ENCODE data around the gene WDR73. TPM values are rescaled to one million over a fixed set of nuclear protein-coding genes. Genes with fewer than 3 reads are reported as not detected.

WDR73 gene
- total and polyA plus RNA-seq, 12 donors = 8.3 to 45.6 (median 32.8) TPM

- H3K27me3 ChIP-seq = no peaks in the 10 kb centered on the region
- TF ChIP-seq POLR2A (IDR thresholded peaks at IDR 0.05) = no peak
- TF ChIP-seq CTCF (IDR thresholded peaks at IDR 0.05) = no peak
- H3K27ac ChIP-seq = peak overlapping the region in 2 of 5 donors; percentile 1 to 17
- peaks cover 0 to 18% (median 0%) of the 10 kb centered on the region in 3 donors for H3K9me3 ChIP-seq (replicated peaks in 1 of 3)
- no peak for DNase-seq
- peaks cover 0 to 19% of the 10 kb centered on the region in 2 donors for H3K36me3 ChIP-seq (replicated peaks in 1 of 2)
- intact Hi-C loops (cut with DNase I) = no loop called here
- H3K4me3 ChIP-seq = no peak overlapping the region
- 57 to 75% (median 63%) methylated on average over 2 of the region's 2 CpGs for WGBS, 4 donors
- no peaks in the 10 kb centered on the region for H3K4me1 ChIP-seq (replicated peaks in 1 of 2)
These were observed 29.0 kb downstream of the WDR73 start for GRCh38 chr15:84625123-84625522.

GRCh38 chr15:84624359-84624758, 29.7 kb downstream of the WDR73 start:
- Histone ChIP-seq H3K4me3 (no peak overlapping the region), H3K27ac (no peak overlapping the region), H3K27me3 (no peaks in the 10 kb centered on the region), H3K9me3 (replicated peaks in 1 of 3) (peaks cover 0 to 18% (median 0%) of the 10 kb centered on the region in 3 donors), H3K4me1 (replicated peaks in 1 of 2) (no peaks in the 10 kb centered on the region), H3K36me3 (replicated peaks in 1 of 2) (peaks cover 0 to 19% of the 10 kb centered on the region in 2 donors)
- TF ChIP-seq CTCF (IDR thresholded peaks at IDR 0.05) = no peak
- no peak for TF ChIP-seq POLR2A (IDR thresholded peaks at IDR 0.05)
- DNase-seq = no peak
- intact Hi-C loops (cut with DNase I) = no loop called here
- WGBS, 4 donors = 78 to 99% (median 82%) methylated on average over 6 to 7 of the region's 7 CpGs

- H3K36me3 ChIP-seq (replicated peaks in 1 of 2) = peaks cover 0 to 19% of the 10 kb centered on the region in 2 donors
- no peak overlapping the region for H3K27ac ChIP-seq
- DNase-seq = no peak
- 95 to 99% (median 98%) methylated on average over 11 to 17 of the region's 17 CpGs for WGBS, 4 donors
- H3K4me3 ChIP-seq = no peak overlapping the region
- H3K27me3 ChIP-seq = no peaks in the 10 kb centered on the region
- TF ChIP-seq POLR2A (IDR thresholded peaks at IDR 0.05) (no peak), CTCF (IDR thresholded peaks at IDR 0.05) (no peak)
- H3K9me3 ChIP-seq (replicated peaks in 1 of 3) = peaks cover 0 to 18% (median 0%) of the 10 kb centered on the region in 3 donors
- intact Hi-C loops (cut with DNase I) = no loop called here
- no peaks in the 10 kb centered on the region for H3K4me1 ChIP-seq (replicated peaks in 1 of 2)
These were observed 32.6 kb downstream of the WDR73 start for GRCh38 chr15:84621358-84621979.

GRCh38 chr15:84620626-84621025, 33.5 kb downstream of the WDR73 start:
- Histone ChIP-seq H3K9me3 (replicated peaks in 1 of 3) (peaks cover 0 to 18% (median 0%) of the 10 kb centered on the region in 3 donors), H3K4me1 (replicated peaks in 1 of 2) (no peaks in the 10 kb centered on the region), H3K27me3 (no peaks in the 10 kb centered on the region), H3K4me3 (no peak overlapping the region), H3K36me3 (replicated peaks in 1 of 2) (peaks cover 0 to 19% of the 10 kb centered on the region in 2 donors), H3K27ac (no peak overlapping the region)
- 96 to 99% (median 98%) methylated on average over 8 of the region's 8 CpGs for WGBS, 4 donors
- intact Hi-C loops (cut with DNase I) = no loop called here
- TF ChIP-seq POLR2A (IDR thresholded peaks at IDR 0.05) (no peak), CTCF (IDR thresholded peaks at IDR 0.05) (no peak)
- DNase-seq = no peak
